Stimulated activated naive B cell treated with anti-CD40 and anti-IgM and Interleukin-4, amounts not matched to agents 10 μg/mL and 1 μg/mL and 100 μg/mL, for 72 hours (primary cell): ENCODE data around the gene ZNF358.
A peak's percentile ranks its signal among the peaks of the same experiment; 100 is the strongest.

Experiments used
- ATAC-seq, 2 donors: fragments of 150-1000 bp; cut with Tn5 transposase; replicated peaks; 2 replicates each; pipeline ENCODE4 v1.10.0; 2021; ENCODE audit warnings: moderate library complexity in 1 of 2
- DNase-seq: peaks from one replicate; pipeline ENCODE4 v3.0.0; 2021
- H3K27ac Mint-ChIP-seq: one replicate; pipeline ENCODE4 v1.8.0; 2022; ENCODE audit warnings: mild to moderate bottlenecking, mixed read lengths
- H3K27me3 Mint-ChIP-seq, 2 donors: one replicate each; pipeline ENCODE4 v1.8.0; 2022; ENCODE audit warnings: mixed read lengths in 2 of 2
- H3K36me3 Mint-ChIP-seq, 2 donors: one replicate each; pipeline ENCODE4 v1.8.0; 2022; ENCODE audit warnings: mixed read lengths in 2 of 2, mild to moderate bottlenecking in 1 of 2
- H3K4me1 Mint-ChIP-seq, 2 donors: one replicate each; pipeline ENCODE4 v1.8.0; 2022; ENCODE audit warnings: mixed read lengths in 2 of 2, mild to moderate bottlenecking in 1 of 2
- H3K4me3 Mint-ChIP-seq, 2 donors: one replicate each; pipeline ENCODE4 v1.8.0; 2022; ENCODE audit warnings: mild to moderate bottlenecking in 2 of 2, mixed read lengths in 2 of 2, moderate library complexity in 1 of 2
- H3K9me3 Mint-ChIP-seq, 2 donors: one replicate each; pipeline ENCODE4 v1.8.0; 2022; ENCODE audit warnings: mixed read lengths in 2 of 2, mild to moderate bottlenecking in 1 of 2

The ZNF358 gene

DNA sequence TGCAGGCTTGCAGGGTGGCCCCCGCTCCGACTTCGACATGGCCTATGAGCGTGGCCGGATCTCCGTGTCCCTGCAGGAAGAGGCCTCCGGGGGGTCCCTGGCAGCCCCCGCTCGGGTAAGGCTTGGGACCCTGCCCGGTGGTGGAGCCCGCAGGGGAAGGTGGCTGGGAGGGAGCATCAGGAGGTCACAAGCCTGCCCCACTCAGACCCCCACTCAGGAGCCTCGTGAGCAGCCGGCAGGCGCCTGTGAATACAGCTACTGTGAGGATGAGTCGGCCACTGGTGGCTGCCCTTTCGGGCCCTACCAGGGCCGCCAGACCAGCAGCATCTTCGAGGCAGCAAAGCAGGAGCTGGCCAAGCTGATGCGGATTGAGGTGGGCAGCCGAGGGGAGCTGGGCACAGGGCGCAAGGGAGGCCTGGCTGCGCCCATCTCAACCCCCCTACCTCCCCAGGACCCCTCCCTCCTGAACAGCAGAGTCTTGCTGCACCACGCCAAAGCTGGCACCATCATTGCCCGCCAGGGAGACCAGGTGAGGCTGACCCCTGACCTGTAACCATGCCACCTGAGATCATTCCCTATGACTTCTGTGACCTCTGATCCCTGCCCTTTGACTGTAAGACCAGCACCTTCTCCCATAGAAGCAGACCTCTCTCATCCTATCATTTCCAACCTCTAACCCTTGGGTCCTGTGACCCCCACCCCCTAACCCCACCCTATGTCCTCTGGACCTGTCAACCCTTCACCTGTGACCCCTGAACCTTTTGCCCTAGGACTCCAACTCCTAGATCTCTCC lies 26.8 kb downstream of the ZNF358 start:
- Mint-ChIP-seq H3K27ac (no peak overlapping the region), H3K36me3 (peaks cover 36 to 55% of the 10 kb centered on the region in 2 donors), H3K4me1 (peaks cover 21 to 37% of the 10 kb centered on the region in 2 donors), H3K9me3 (peaks cover 0 to 2% of the 10 kb centered on the region in 2 donors), H3K27me3 (no peaks in the 10 kb centered on the region), H3K4me3 (no peak overlapping the region)
- ATAC-seq (no peak), DNase-seq (no peak)

DNA sequence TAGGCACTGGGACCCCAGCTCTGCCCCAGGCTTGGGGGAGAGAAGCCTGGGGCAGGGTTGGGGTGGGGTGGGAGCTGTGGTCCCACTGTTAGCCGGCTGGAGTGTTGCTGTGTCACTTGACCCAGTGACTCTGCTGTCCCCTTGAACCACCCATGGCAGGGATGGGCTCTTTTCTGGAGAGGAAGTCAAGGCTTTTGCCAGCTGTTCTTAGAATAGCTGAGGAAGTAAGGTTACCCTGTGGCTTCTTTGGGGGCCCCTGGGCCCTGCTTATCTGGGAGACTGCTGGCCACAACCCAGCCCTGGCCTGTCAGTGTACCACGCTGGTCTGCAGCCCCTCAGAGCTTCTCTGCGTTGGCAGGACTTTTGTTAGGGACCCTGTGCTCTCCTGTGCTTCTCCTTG lies 28.7 kb downstream of the ZNF358 start:
- DNase-seq, result no peak
- H3K36me3 Mint-ChIP-seq, result peaks cover 35 to 50% of the 10 kb centered on the region in 2 donors
- peak in 1 of 2 donors; percentile 30 for ATAC-seq
- peak overlapping the region; percentile 88 for H3K27ac Mint-ChIP-seq
- H3K4me3 Mint-ChIP-seq, result no peak overlapping the region
- peaks cover 0 to 2% of the 10 kb centered on the region in 2 donors for H3K9me3 Mint-ChIP-seq
- H3K4me1 Mint-ChIP-seq, result peaks cover 17 to 31% of the 10 kb centered on the region in 2 donors
- H3K27me3 Mint-ChIP-seq, result no peaks in the 10 kb centered on the region

GRCh38 chr19:7545300-7545699 lies 29.4 kb downstream of the ZNF358 start:
- DNase-seq (no peak), ATAC-seq (peak in 1 of 2 donors; percentile 6)
- peaks cover 0 to 2% of the 10 kb centered on the region in 2 donors for H3K9me3 Mint-ChIP-seq
- H3K27ac Mint-ChIP-seq, result peak overlapping the region; percentile 88
- no peaks in the 10 kb centered on the region for H3K27me3 Mint-ChIP-seq
- H3K4me3 Mint-ChIP-seq, result no peak overlapping the region
- H3K36me3 Mint-ChIP-seq, result peaks cover 33 to 50% of the 10 kb centered on the region in 2 donors
- peaks cover 17 to 31% of the 10 kb centered on the region in 2 donors for H3K4me1 Mint-ChIP-seq

- H3K27me3 Mint-ChIP-seq, result no peaks in the 10 kb centered on the region
- ATAC-seq, result peak; percentile 78 to 89
- peaks cover 17 to 35% of the 10 kb centered on the region in 2 donors for H3K4me1 Mint-ChIP-seq
- no peak for DNase-seq
- H3K9me3 Mint-ChIP-seq, result peaks cover 0 to 2% of the 10 kb centered on the region in 2 donors
- peak overlapping the region; percentile 7 to 17 for H3K4me3 Mint-ChIP-seq
- no peak overlapping the region for H3K27ac Mint-ChIP-seq
- peaks cover 37 to 54% of the 10 kb centered on the region in 2 donors for H3K36me3 Mint-ChIP-seq
These were observed 30.0 kb downstream of the ZNF358 start for GRCh38 chr19:7545904-7546303.

DNA sequence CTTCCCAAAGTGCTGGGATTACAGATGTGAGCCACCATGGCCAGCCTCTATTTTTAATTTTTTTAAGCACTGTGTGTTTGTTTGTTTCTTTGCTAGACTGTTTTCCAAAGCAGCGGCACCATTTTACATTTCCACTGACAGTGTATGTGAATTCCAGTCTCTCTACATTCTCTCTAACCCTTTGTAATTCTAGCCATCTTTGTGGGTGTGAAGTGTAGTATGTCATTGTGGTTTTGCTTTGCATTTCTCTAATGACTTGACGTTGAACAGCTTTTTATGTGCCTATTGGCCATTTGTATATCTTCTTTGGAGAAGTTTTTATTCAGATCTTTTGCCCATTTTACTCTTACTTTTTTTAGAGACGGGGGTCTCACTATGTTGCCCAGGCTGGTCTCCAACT lies 31.3 kb downstream of the ZNF358 start:
- Mint-ChIP-seq H3K36me3 (peaks cover 34 to 50% of the 10 kb centered on the region in 2 donors), H3K27me3 (no peaks in the 10 kb centered on the region), H3K27ac (no peak overlapping the region), H3K4me1 (peaks cover 19 to 41% of the 10 kb centered on the region in 2 donors), H3K4me3 (no peak overlapping the region), H3K9me3 (peaks cover 0 to 6% of the 10 kb centered on the region in 2 donors)
- DNase-seq (no peak), ATAC-seq (no peak)

DNA sequence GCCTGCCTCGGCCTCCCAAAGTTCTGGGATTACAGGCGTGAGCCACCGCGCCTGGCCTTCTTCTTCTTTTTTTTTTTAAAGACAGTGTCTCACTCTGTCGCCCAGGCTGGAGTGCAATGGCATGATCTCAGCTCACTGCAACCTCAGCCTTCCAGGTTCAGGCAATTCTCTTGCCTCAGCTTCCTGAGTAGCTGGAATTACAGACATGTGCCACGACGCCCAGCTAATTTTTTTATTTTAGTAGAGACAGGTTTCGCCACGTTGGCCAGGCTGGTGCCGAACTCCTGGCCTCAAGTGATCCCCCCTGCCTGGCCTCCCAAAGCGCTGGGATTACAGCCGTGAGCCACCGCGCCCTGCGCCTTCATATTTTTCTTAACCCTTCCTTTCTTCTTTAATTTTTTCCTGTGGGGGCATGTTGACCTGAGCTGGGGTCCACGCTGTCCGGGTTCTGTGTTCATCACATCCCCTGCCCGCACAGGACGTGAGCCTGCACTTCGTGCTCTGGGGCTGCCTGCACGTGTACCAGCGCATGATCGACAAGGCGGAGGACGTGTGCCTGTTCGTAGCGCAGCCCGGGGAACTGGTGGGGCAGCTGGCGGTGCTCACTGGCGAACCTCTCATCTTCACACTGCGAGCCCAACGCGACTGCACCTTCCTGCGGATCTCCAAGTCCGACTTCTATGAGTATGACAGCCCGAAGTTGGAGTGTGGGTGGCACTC lies 33.7 kb downstream of the ZNF358 start:
- ATAC-seq, result no peak
- peaks cover 0 to 6% of the 10 kb centered on the region in 2 donors for H3K9me3 Mint-ChIP-seq
- no peak for DNase-seq

GRCh38 chr19:7550169-7550770 lies 34.4 kb downstream of the ZNF358 start:
- Mint-ChIP-seq H3K4me1 (peaks cover 15 to 21% of the 10 kb centered on the region in 2 donors), H3K27me3 (no peaks in the 10 kb centered on the region), H3K4me3 (no peak overlapping the region), H3K9me3 (peaks cover 0 to 6% of the 10 kb centered on the region in 2 donors), H3K27ac (no peak overlapping the region), H3K36me3 (peaks cover 36 to 49% of the 10 kb centered on the region in 2 donors)
- no peak for DNase-seq
- ATAC-seq, result no peak

More for the DNA sequence above, 33.7 kb downstream of the ZNF358 start:
- Mint-ChIP-seq H3K27ac (no peak overlapping the region), H3K36me3 (peaks cover 38 to 45% of the 10 kb centered on the region in 2 donors), H3K4me3 (no peak overlapping the region), H3K27me3 (no peaks in the 10 kb centered on the region), H3K4me1 (peaks cover 16 to 28% of the 10 kb centered on the region in 2 donors)

DNA sequence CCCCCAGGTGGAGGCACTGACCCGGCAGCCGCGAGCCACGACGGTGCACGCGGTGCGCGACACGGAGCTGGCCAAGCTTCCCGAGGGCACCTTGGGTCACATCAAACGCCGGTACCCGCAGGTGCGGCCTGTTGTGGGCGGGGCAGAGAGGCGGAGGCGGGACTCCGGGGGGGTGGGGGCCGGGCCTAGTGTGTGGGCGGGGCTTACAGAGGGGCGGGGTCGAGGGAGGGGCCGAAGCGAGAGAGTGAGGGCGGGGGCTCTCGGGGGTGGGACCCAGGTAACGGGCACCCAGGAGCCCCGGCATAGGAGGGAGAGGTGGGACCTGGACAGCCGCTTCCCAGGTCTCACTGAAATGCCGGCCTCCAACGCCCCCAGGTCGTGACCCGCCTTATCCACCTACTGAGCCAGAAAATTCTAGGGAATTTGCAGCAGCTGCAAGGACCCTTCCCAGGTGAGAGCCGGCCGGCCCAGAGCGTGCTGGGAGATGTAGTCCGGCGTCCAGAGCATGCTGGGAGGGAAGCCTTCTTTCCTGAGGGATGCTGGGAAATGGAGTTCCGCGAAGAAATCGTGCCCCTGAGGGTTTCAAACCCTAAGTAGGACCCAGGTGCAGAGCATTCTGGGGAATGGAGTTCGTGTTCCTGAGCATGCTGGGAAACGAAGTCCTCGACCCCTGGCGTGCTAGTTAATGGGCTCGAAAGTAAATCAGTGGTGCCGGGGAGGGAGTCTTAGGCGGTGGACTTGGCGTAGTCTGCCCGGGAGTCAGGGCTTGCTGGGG lies 35.3 kb downstream of the ZNF358 start:
- Mint-ChIP-seq H3K36me3 (peaks cover 35 to 46% of the 10 kb centered on the region in 2 donors), H3K4me3 (peak overlapping the region; percentile 18 to 35), H3K27me3 (no peaks in the 10 kb centered on the region), H3K4me1 (peaks cover 10 to 12% of the 10 kb centered on the region in 2 donors), H3K27ac (no peak overlapping the region), H3K9me3 (peaks cover 0 to 4% of the 10 kb centered on the region in 2 donors)
- DNase-seq (no peak), ATAC-seq (peak; percentile 76 to 82)

GRCh38 chr19:7552781-7553180 lies 36.9 kb downstream of the ZNF358 start:
- no peaks in the 10 kb centered on the region for H3K27me3 Mint-ChIP-seq
- no peak for DNase-seq
- H3K36me3 Mint-ChIP-seq, result peaks cover 48 to 54% of the 10 kb centered on the region in 2 donors
- no peak for ATAC-seq
- H3K27ac Mint-ChIP-seq, result no peak overlapping the region
- peaks cover 0 to 4% of the 10 kb centered on the region in 2 donors for H3K9me3 Mint-ChIP-seq
- no peak overlapping the region for H3K4me3 Mint-ChIP-seq
- H3K4me1 Mint-ChIP-seq, result peaks cover 8 to 10% of the 10 kb centered on the region in 2 donors

DNA sequence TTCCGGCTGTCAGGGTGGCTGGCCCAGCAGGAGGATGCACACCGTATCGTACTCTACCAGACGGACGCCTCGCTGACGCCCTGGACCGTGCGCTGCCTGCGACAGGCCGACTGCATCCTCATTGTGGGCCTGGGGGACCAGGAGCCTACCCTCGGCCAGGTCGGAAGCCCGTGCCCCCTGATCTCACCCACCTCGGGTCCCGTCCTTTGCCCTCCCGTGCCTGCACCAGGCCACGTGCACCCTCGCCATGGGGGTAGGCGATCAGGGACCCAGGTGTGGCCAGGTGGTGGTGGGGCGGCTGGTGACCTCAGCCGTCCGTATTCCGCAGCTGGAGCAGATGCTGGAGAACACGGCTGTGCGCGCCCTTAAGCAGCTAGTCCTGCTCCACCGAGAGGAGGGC lies 38.7 kb downstream of the ZNF358 start:
- Mint-ChIP-seq H3K4me3 (no peak overlapping the region), H3K9me3 (peaks cover 0 to 4% of the 10 kb centered on the region in 2 donors), H3K36me3 (peaks cover 60 to 66% of the 10 kb centered on the region in 2 donors), H3K27ac (no peak overlapping the region), H3K27me3 (no peaks in the 10 kb centered on the region), H3K4me1 (peaks cover 8 to 10% of the 10 kb centered on the region in 2 donors)
- no peak for DNase-seq
- no peak for ATAC-seq

- Mint-ChIP-seq H3K4me3 (no peak overlapping the region), H3K27me3 (no peaks in the 10 kb centered on the region), H3K36me3 (peaks cover 59 to 64% of the 10 kb centered on the region in 2 donors), H3K27ac (no peak overlapping the region), H3K4me1 (peaks cover 8 to 10% of the 10 kb centered on the region in 2 donors), H3K9me3 (peaks cover 0 to 5% of the 10 kb centered on the region in 2 donors)
- no peak for DNase-seq
- ATAC-seq, result peak; percentile 36 to 46
These were observed 39.3 kb downstream of the ZNF358 start for GRCh38 chr19:7554990-7555864.

- Mint-ChIP-seq H3K27me3 (no peaks in the 10 kb centered on the region), H3K4me3 (no peak overlapping the region), H3K36me3 (peaks cover 61 to 65% of the 10 kb centered on the region in 2 donors), H3K27ac (no peak overlapping the region), H3K4me1 (peaks cover 0 to 5% of the 10 kb centered on the region in 2 donors), H3K9me3 (peaks cover 0 to 3% of the 10 kb centered on the region in 2 donors)
- ATAC-seq, result no peak
- no peak for DNase-seq
These were observed 40.9 kb downstream of the ZNF358 start for GRCh38 chr19:7556696-7557315.
